PC-9 (cell line): ENCODE results near the gene PRRX1. TPM values are rescaled to one million over a fixed set of nuclear protein-coding genes. Genes with fewer than 3 reads are reported as not detected.

Source experiments
- BruUV-seq: library from RNA; stranded (reverse); fragments of 400-500 nt; replicated peaks from 2 replicates; lab custom pipeline; 2021; lab: Mats Ljungman, UMichigan
- CTCF ChIA-PET: fragments of 300-600 bp; sonication (Branson Sonifier 250); formaldehyde crosslinking; loops from one replicate; lab custom pipeline; 2022; ENCODE audit warnings: antibody characterized with exemption; lab: Charles Lee
- POLR2A ChIA-PET: fragments of 300-600 bp; sonication (Branson Sonifier 250); formaldehyde crosslinking; loops from one replicate; lab custom pipeline; 2022; ENCODE audit warnings: antibody characterized with exemption; ENCODE audit not compliant: unreplicated experiment; lab: Charles Lee
- DNase-seq, 2 experiments: peaks; one replicate each; pipeline versions ENCODE4 v3.0.0 to v3.0.0-alpha.2; 2015 to 2022; ENCODE audit warnings: mixed read lengths in 1 of 2
- H2AFZ ChIP-seq: fragments of 200-600 bp; sonication (generic); 2 replicates; pipeline ENCODE4 v1.8.1; 2017; ENCODE audit warnings: antibody characterized with exemption
- H3F3A ChIP-seq: fragments of 200-600 bp; sonication (generic); 2 replicates; pipeline ENCODE4 v1.8.1; 2017; ENCODE audit warnings: antibody characterized with exemption, mild to moderate bottlenecking, low read depth; ENCODE audit not compliant: insufficient read depth
- H3K27ac ChIP-seq: fragments of 200-600 bp; sonication (generic); 2 replicates; pipeline ENCODE4 v1.6.1; 2016; ENCODE audit warnings: mixed run types
- H3K27me3 ChIP-seq: fragments of 200-600 bp; sonication (generic); 2 replicates; pipeline ENCODE4 v1.6.1; 2016; ENCODE audit warnings: low read depth, mixed run types; ENCODE audit not compliant: insufficient read depth
- H3K36me3 ChIP-seq: fragments of 200-600 bp; sonication (generic); 2 replicates; pipeline ENCODE4 v1.6.1; 2016; ENCODE audit warnings: low read depth, mixed run types
- H3K4me1 ChIP-seq: fragments of 200-600 bp; sonication (generic); replicated peaks from 2 replicates; pipeline ENCODE4 v1.6.1; 2016; ENCODE audit warnings: mixed run types; ENCODE audit not compliant: insufficient read depth
- H3K4me2 ChIP-seq: fragments of 200-600 bp; sonication (generic); 2 replicates; pipeline ENCODE4 v1.6.1; 2017; ENCODE audit warnings: mixed run types
- H3K4me3 ChIP-seq: fragments of 200-600 bp; sonication (generic); 2 replicates; pipeline ENCODE4 v1.6.1; 2016; ENCODE audit warnings: mixed run types
- H3K79me2 ChIP-seq: fragments of 200-600 bp; sonication (generic); 2 replicates; pipeline ENCODE4 v1.6.1; 2017; ENCODE audit warnings: low read depth, mixed run types
- H3K9me2 ChIP-seq: fragments of 200-600 bp; sonication (generic); 2 replicates; pipeline ENCODE4 v1.8.1; 2017; ENCODE audit warnings: mild to moderate bottlenecking; ENCODE audit not compliant: insufficient read depth
- H3K9me3 ChIP-seq: fragments of 200-600 bp; sonication (generic); 2 replicates; pipeline ENCODE4 v1.8.1; 2016; ENCODE audit warnings: low read depth; ENCODE audit not compliant: insufficient read depth
- H4K20me1 ChIP-seq: fragments of 200-600 bp; sonication (generic); 2 replicates; pipeline ENCODE4 v1.8.1; 2017; ENCODE audit not compliant: insufficient read depth
- CTCF ChIP-seq: fragments of 200-600 bp; sonication (generic); conservative IDR thresholded peaks from 2 replicates; pipeline ENCODE4 v1.6.1; 2017; ENCODE audit warnings: mixed run types, antibody characterized with exemption, mild to moderate bottlenecking, moderate library complexity
- EZH2 ChIP-seq: fragments of 200-600 bp; sonication (generic); IDR thresholded peaks from 2 replicates; pipeline ENCODE4 v1.8.0; 2017; ENCODE audit warnings: antibody characterized with exemption, low read depth
- intact Hi-C: fragments of 100-400 bp; cut with micrococcal nuclease; formaldehyde crosslinking; loops from one replicate; pipeline ENCODE4 v1.10.0; 2022; ENCODE audit not compliant: unreplicated experiment
- total RNA-seq: library from RNA; stranded (reverse); gene quantifications from 2 replicates; pipeline ENCODE4 v1.2.3, GENCODE V29; 2021

The PRRX1 gene
- total RNA-seq, 1 experiment from 2014 or later = not detected

- Histone ChIP-seq H3K79me2 (no peaks in the 10 kb centered on the region), H3K9me2 (no peaks in the 10 kb centered on the region), H3K36me3 (no peaks in the 10 kb centered on the region), H3F3A (no peaks in the 10 kb centered on the region), H3K27ac (no peak overlapping the region), H2AFZ (no peak overlapping the region), H3K27me3 (peaks cover 12% of the 10 kb centered on the region), H3K4me1 (no peaks in the 10 kb centered on the region), H3K9me3 (no peaks in the 10 kb centered on the region), H3K4me2 (no peak overlapping the region), H4K20me1 (no peaks in the 10 kb centered on the region), H3K4me3 (no peak overlapping the region)
- intact Hi-C loops = no loop called here
- no TSS peak for BruUV-seq
- no peak for TF ChIP-seq EZH2
- no peak for TF ChIP-seq CTCF
- CTCF ChIA-PET = no interaction called here
- DNase-seq = no peak
- POLR2A ChIA-PET = no interaction called here
Observed at GRCh38 chr1:170668209-170669106, 4.5 kb downstream of the PRRX1 start.

GRCh38 chr1:170669107-170669445 is 5.1 kb downstream of the PRRX1 start:
- no peaks in the 10 kb centered on the region for H3K79me2 ChIP-seq
- no peaks in the 10 kb centered on the region for H3K9me2 ChIP-seq
- ChIA-PET POLR2A (no interaction called here), CTCF (no interaction called here)
- BruUV-seq = no TSS peak
- no peak for DNase-seq
- H3K4me1 ChIP-seq = no peaks in the 10 kb centered on the region
- H3K9me3 ChIP-seq = no peaks in the 10 kb centered on the region
- intact Hi-C loops = no loop called here
- H2AFZ ChIP-seq = no peak overlapping the region
- H3K4me3 ChIP-seq = no peak overlapping the region
- no peak for TF ChIP-seq CTCF
- H3F3A ChIP-seq = no peaks in the 10 kb centered on the region
- peaks cover 11% of the 10 kb centered on the region for H3K27me3 ChIP-seq
- no peak overlapping the region for H3K4me2 ChIP-seq
- no peak overlapping the region for H3K27ac ChIP-seq
- H4K20me1 ChIP-seq = no peaks in the 10 kb centered on the region
- no peaks in the 10 kb centered on the region for H3K36me3 ChIP-seq

GRCh38 chr1:170669586-170670530 is 5.9 kb downstream of the PRRX1 start:
- DNase-seq = no peak
- intact Hi-C loops = no loop called here
- no peak overlapping the region for H3K27ac ChIP-seq
- no peaks in the 10 kb centered on the region for H3F3A ChIP-seq
- no TSS peak for BruUV-seq
- no peaks in the 10 kb centered on the region for H3K4me1 ChIP-seq
- peak overlapping the region; percentile 52; the same call in 1 of the 2 replicates for H2AFZ ChIP-seq
- no peaks in the 10 kb centered on the region for H3K9me2 ChIP-seq
- no peak overlapping the region for H3K4me2 ChIP-seq
- ChIA-PET POLR2A (no interaction called here), CTCF (no interaction called here)
- peaks cover 10% of the 10 kb centered on the region; the same call in 1 of the 2 replicates for H3K27me3 ChIP-seq
- no peaks in the 10 kb centered on the region for H3K36me3 ChIP-seq
- no peak overlapping the region for H3K4me3 ChIP-seq
- no peaks in the 10 kb centered on the region for H3K79me2 ChIP-seq
- TF ChIP-seq CTCF (no peak), EZH2 (no peak)
- H4K20me1 ChIP-seq = no peaks in the 10 kb centered on the region
- no peaks in the 10 kb centered on the region for H3K9me3 ChIP-seq
